ENCODE measurements around the gene PACS1.

PACS1 gene

GRCh38 chr11:66187453-66187852 lies 117.4 kb downstream of the PACS1 start:
- no peak for DNase-seq (ENCODE audit: low spot score)

- DNase-seq (ENCODE audit: low spot score), result no peak
These were observed 118.5 kb downstream of the PACS1 start for GRCh38 chr11:66188580-66188979.

GRCh38 chr11:66189031-66189745 lies 119.1 kb downstream of the PACS1 start:
- no peak for DNase-seq (ENCODE audit: low spot score)

- DNase-seq (ENCODE audit: low spot score), result no peak
These were observed 120.7 kb downstream of the PACS1 start for GRCh38 chr11:66190786-66191185.

- no peak for DNase-seq (ENCODE audit: low spot score)
These were observed 122.2 kb downstream of the PACS1 start for GRCh38 chr11:66192181-66192863.

GRCh38 chr11:66194391-66194790 lies 124.3 kb downstream of the PACS1 start:
- no peak for DNase-seq (ENCODE audit: low spot score)

GRCh38 chr11:66195867-66196266 lies 125.8 kb downstream of the PACS1 start:
- DNase-seq (ENCODE audit: low spot score), result no peak

- DNase-seq (ENCODE audit: low spot score), result no peak
These were observed 133.8 kb downstream of the PACS1 start for GRCh38 chr11:66203847-66204246.

- no peak for DNase-seq (ENCODE audit: low spot score)
These were observed 134.3 kb downstream of the PACS1 start for GRCh38 chr11:66204412-66204811.

- DNase-seq (ENCODE audit: low spot score), result no peak
These were observed 137.7 kb downstream of the PACS1 start for GRCh38 chr11:66207816-66208215.

- DNase-seq (ENCODE audit: low spot score), result no peak
These were observed 141.0 kb downstream of the PACS1 start for GRCh38 chr11:66211100-66211499.

- DNase-seq (ENCODE audit: low spot score), result no peak
These were observed 146.8 kb downstream of the PACS1 start for GRCh38 chr11:66216911-66217310.

- DNase-seq (ENCODE audit: low spot score), result no peak
These were observed 148.0 kb downstream of the PACS1 start for GRCh38 chr11:66218036-66218435.

GRCh38 chr11:66218846-66219620 lies 149.0 kb downstream of the PACS1 start:
- DNase-seq (ENCODE audit: low spot score), result no peak

GRCh38 chr11:66219846-66220565 lies 149.9 kb downstream of the PACS1 start:
- no peak for DNase-seq (ENCODE audit: low spot score)

- DNase-seq (ENCODE audit: low spot score), result no peak
These were observed 150.5 kb downstream of the PACS1 start for GRCh38 chr11:66220566-66220935.

- no peak for DNase-seq (ENCODE audit: low spot score)
These were observed 150.9 kb downstream of the PACS1 start for GRCh38 chr11:66221012-66221411.

GRCh38 chr11:66221726-66222236 lies 151.7 kb downstream of the PACS1 start:
- DNase-seq (ENCODE audit: low spot score), result no peak

GRCh38 chr11:66222358-66223149 lies 152.5 kb downstream of the PACS1 start:
- peak; percentile 96 for DNase-seq (ENCODE audit: low spot score)

GRCh38 chr11:66224226-66224855 lies 154.3 kb downstream of the PACS1 start:
- peak; percentile 43 for DNase-seq (ENCODE audit: low spot score)

- DNase-seq (ENCODE audit: low spot score), result no peak
These were observed 155.0 kb downstream of the PACS1 start for GRCh38 chr11:66225066-66225465.

Data from Ammon's horn (tissue), 1 donor.